ENCODE measurements around the gene PRLR.

Gene PRLR

DNA sequence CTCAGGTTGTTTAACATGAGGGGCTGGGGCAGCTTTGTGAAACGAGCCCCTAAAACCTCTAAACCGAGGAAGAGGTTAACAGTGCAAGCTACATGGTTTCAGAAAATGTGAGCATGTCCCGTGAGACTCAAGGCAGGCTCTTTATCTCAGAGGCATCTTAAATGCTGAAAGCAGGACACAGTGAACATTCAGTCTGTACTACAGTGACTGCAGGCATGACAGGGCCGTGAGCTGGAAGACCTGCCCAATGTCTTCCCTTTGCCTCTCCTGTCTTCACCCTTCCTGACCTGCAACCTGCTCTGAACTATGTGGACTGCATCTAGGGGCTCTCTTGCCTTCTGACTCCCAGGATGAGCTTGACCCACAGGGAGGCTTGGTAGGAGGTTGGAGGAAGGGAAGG, 58.3 kb downstream of the PRLR start:
- TF ChIP-seq ZFX (IDR thresholded peaks at IDR 0.05) = no peak
- H3K27ac ChIP-seq = no peak overlapping the region

GRCh38 chr5:35171078-35171477, 59.2 kb downstream of the PRLR start:
- no peak overlapping the region for H3K27ac ChIP-seq
- no peak for TF ChIP-seq CTCF (conservative IDR thresholded peaks at IDR 0.05)
- no peak for TF ChIP-seq ZFX (IDR thresholded peaks at IDR 0.05)

- no peak overlapping the region for H3K27ac ChIP-seq
- peak; percentile 41 for TF ChIP-seq CTCF (conservative IDR thresholded peaks at IDR 0.05)
- TF ChIP-seq ZFX (IDR thresholded peaks at IDR 0.05) = no peak
These were observed 64.2 kb downstream of the PRLR start for GRCh38 chr5:35166043-35166442.

GRCh38 chr5:35164860-35165542, 65.3 kb downstream of the PRLR start:
- TF ChIP-seq CTCF (conservative IDR thresholded peaks at IDR 0.05) (no peak), ZFX (IDR thresholded peaks at IDR 0.05) (no peak)
- no peak overlapping the region for H3K27ac ChIP-seq

- TF ChIP-seq CTCF (conservative IDR thresholded peaks at IDR 0.05) = no peak
- no peak for TF ChIP-seq ZFX (IDR thresholded peaks at IDR 0.05)
- no peak overlapping the region for H3K27ac ChIP-seq
These were observed 66.6 kb downstream of the PRLR start for GRCh38 chr5:35163710-35164033.

- 0 out of 2 replicates have a peak, but pooled peaks have one; percentile 21 for TF ChIP-seq ZFX (IDR thresholded peaks at IDR 0.05)
- TF ChIP-seq CTCF (conservative IDR thresholded peaks at IDR 0.05) = no peak
- peak overlapping the region; percentile 40 for H3K27ac ChIP-seq
These were observed 67.2 kb downstream of the PRLR start for GRCh38 chr5:35162848-35163709.

DNA sequence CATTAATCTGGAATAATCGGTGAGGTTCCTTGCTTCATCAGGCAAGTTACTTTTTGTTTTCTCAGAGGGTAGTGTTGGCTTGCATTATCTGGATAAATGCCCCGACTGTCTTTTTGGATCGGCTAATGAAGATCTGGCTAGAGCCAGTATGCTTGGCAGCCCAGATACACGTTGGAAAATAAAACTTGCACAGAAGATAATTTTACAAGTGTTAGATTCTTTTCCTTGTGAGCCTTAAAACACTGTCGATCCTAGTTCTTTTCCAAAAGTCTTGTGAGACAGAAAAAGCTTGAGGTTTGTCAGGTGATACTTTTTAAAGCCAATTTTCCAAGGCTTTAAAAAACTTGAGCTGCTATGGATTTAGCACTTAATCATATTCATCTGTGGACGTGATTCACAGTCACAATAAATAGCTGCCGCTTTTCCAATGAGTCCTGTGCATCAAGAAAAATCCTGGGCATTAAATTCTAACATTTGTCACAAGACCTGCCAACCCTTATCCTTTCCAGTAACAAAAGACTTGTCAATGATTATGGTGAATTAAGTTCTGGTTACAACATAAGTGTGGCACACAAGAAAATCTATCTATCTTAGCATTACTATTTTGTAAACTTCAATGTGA, 68.5 kb downstream of the PRLR start:
- no peak overlapping the region for H3K27ac ChIP-seq
- TF ChIP-seq CTCF (conservative IDR thresholded peaks at IDR 0.05) (no peak), ZFX (IDR thresholded peaks at IDR 0.05) (no peak)

All from C4-2B (cell line).